ENCODE results near the gene SDK1.

The SDK1 gene

GRCh38 chr7:3791327-3791726 lies 490.3 kb downstream of the SDK1 start:
- Histone ChIP-seq H3K27ac (ENCODE audit: poor library complexity, severe bottlenecking) (no peak overlapping the region), H3K4me1 (ENCODE audit: insufficient read depth, poor library complexity, severe bottlenecking) (no peaks in the 10 kb centered on the region), H3K27me3 (ENCODE audit: insufficient read depth, poor library complexity, severe bottlenecking) (no peaks in the 10 kb centered on the region), H3K36me3 (ENCODE audit: low read depth) (no peaks in the 10 kb centered on the region), H3K4me3 (ENCODE audit: severe bottlenecking) (no peak overlapping the region), H3K9me3 (ENCODE audit: severe bottlenecking) (no peaks in the 10 kb centered on the region)
- ATAC-seq (ENCODE audit: low read depth) (no peak), DNase-seq (ENCODE audit: low spot score) (no peak)
- TF ChIP-seq CTCF (IDR thresholded peaks at IDR 0.05; ENCODE audit: poor library complexity, severe bottlenecking) = no peak

GRCh38 chr7:3795141-3795540 lies 494.1 kb downstream of the SDK1 start:
- ATAC-seq (ENCODE audit: low read depth) (no peak), DNase-seq (ENCODE audit: low spot score) (no peak)
- no peak overlapping the region for H3K4me3 ChIP-seq (ENCODE audit: severe bottlenecking)

DNA sequence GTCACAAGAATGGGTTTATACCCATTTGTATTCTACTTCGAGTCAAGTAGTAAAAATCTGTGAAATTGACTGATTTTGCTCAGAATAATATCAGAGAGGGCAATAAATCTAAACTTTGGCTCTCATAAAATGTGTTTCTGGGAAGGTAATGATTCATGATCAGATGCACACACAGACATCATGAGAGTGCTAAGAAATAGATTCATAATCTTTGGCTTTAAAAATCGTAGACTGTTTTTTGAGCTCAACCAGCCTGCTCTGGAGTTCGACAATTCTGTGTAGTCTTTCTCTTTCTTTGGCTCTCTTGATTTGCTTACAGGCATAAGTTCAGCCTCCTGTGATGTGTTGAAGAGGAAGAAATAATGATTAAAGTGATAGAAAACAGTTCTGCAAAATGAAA lies 494.7 kb downstream of the SDK1 start:
- H3K4me3 ChIP-seq (ENCODE audit: severe bottlenecking) = no peak overlapping the region
- DNase-seq (ENCODE audit: low spot score) = no peak
- no peaks in the 10 kb centered on the region for H3K9me3 ChIP-seq (ENCODE audit: severe bottlenecking)
- H3K27ac ChIP-seq (ENCODE audit: poor library complexity, severe bottlenecking) = no peak overlapping the region
- no peaks in the 10 kb centered on the region for H3K27me3 ChIP-seq (ENCODE audit: insufficient read depth, poor library complexity, severe bottlenecking)
- H3K36me3 ChIP-seq (ENCODE audit: low read depth) = no peaks in the 10 kb centered on the region
- ATAC-seq (ENCODE audit: low read depth) = no peak
- no peaks in the 10 kb centered on the region for H3K4me1 ChIP-seq (ENCODE audit: insufficient read depth, poor library complexity, severe bottlenecking)
- TF ChIP-seq CTCF (IDR thresholded peaks at IDR 0.05; ENCODE audit: poor library complexity, severe bottlenecking) = no peak

More at GRCh38 chr7:3795141-3795540, 494.1 kb downstream of the SDK1 start:
- Histone ChIP-seq H3K9me3 (ENCODE audit: severe bottlenecking) (no peaks in the 10 kb centered on the region), H3K27ac (ENCODE audit: poor library complexity, severe bottlenecking) (no peak overlapping the region), H3K36me3 (ENCODE audit: low read depth) (no peaks in the 10 kb centered on the region), H3K4me1 (ENCODE audit: insufficient read depth, poor library complexity, severe bottlenecking) (no peaks in the 10 kb centered on the region), H3K27me3 (ENCODE audit: insufficient read depth, poor library complexity, severe bottlenecking) (no peaks in the 10 kb centered on the region)
- TF ChIP-seq CTCF (IDR thresholded peaks at IDR 0.05; ENCODE audit: poor library complexity, severe bottlenecking) = no peak

- Histone ChIP-seq H3K27ac (ENCODE audit: poor library complexity, severe bottlenecking) (no peak overlapping the region), H3K27me3 (ENCODE audit: insufficient read depth, poor library complexity, severe bottlenecking) (no peaks in the 10 kb centered on the region), H3K9me3 (ENCODE audit: severe bottlenecking) (no peaks in the 10 kb centered on the region), H3K4me3 (ENCODE audit: severe bottlenecking) (no peak overlapping the region), H3K36me3 (ENCODE audit: low read depth) (no peaks in the 10 kb centered on the region), H3K4me1 (ENCODE audit: insufficient read depth, poor library complexity, severe bottlenecking) (peaks cover 9% of the 10 kb centered on the region)
- peak; percentile 46; the same call in 1 of the 3 replicates for ATAC-seq (ENCODE audit: low read depth)
- TF ChIP-seq CTCF (IDR thresholded peaks at IDR 0.05; ENCODE audit: poor library complexity, severe bottlenecking) = no peak
- no peak for DNase-seq (ENCODE audit: low spot score)
These were observed 504.1 kb downstream of the SDK1 start for GRCh38 chr7:3805151-3805550.

DNA sequence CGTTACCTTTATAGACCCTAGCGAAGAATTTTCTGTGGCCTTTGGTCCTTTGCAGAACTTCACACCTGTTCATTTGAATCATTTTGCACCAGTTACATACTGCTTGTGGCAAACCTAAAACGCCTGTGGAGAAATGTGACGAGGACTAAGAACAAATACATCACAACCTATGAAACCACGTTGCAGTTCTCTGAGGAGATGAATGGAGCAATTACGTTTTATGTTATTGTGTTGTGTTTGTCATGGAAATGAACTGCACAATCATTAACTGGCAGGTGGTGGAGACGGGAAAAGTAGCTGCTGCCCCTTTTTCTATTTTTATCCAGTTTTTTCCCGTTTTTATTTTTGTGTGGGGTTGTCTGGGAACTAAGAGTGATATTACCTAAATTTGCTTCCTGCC lies 505.5 kb downstream of the SDK1 start:
- Histone ChIP-seq H3K27ac (ENCODE audit: poor library complexity, severe bottlenecking) (no peak overlapping the region), H3K27me3 (ENCODE audit: insufficient read depth, poor library complexity, severe bottlenecking) (no peaks in the 10 kb centered on the region), H3K4me3 (ENCODE audit: severe bottlenecking) (no peak overlapping the region), H3K9me3 (ENCODE audit: severe bottlenecking) (peaks cover 2% of the 10 kb centered on the region), H3K36me3 (ENCODE audit: low read depth) (no peaks in the 10 kb centered on the region), H3K4me1 (ENCODE audit: insufficient read depth, poor library complexity, severe bottlenecking) (peaks cover 9% of the 10 kb centered on the region)
- TF ChIP-seq CTCF (IDR thresholded peaks at IDR 0.05; ENCODE audit: poor library complexity, severe bottlenecking) = no peak
- DNase-seq (ENCODE audit: low spot score) = no peak
- no peak for ATAC-seq (ENCODE audit: low read depth)

All from RWPE2 (cell line).